Activated naive CD8-positive, alpha-beta T cell treated with anti-CD3 and anti-CD28 coated beads, Interleukin-2, amount 50 U/mL, for 24 hours (primary cell): ENCODE results near the gene MAD1L1.

Source experiments
- ATAC-seq: fragments of 150-1000 bp; cut with Tn5 transposase; one replicate; pipeline ENCODE4 v1.10.0; 2021
- DNase-seq: peaks from one replicate; pipeline ENCODE4 v3.0.0; 2021
- H3K27ac Mint-ChIP-seq: one replicate; pipeline ENCODE4 v1.8.0; 2021; ENCODE audit warnings: mild to moderate bottlenecking, mixed read lengths
- H3K27me3 Mint-ChIP-seq: one replicate; pipeline ENCODE4 v1.8.0; 2021; ENCODE audit warnings: mixed read lengths
- H3K36me3 Mint-ChIP-seq: one replicate; pipeline ENCODE4 v1.8.0; 2021; ENCODE audit warnings: low read depth, mixed read lengths
- H3K4me1 Mint-ChIP-seq: one replicate; pipeline ENCODE4 v1.8.0; 2021; ENCODE audit warnings: mixed read lengths
- H3K4me3 Mint-ChIP-seq: one replicate; pipeline ENCODE4 v1.8.0; 2021; ENCODE audit warnings: mild to moderate bottlenecking, moderate library complexity, mixed read lengths
- H3K9me3 Mint-ChIP-seq: one replicate; pipeline ENCODE4 v1.8.0; 2021; ENCODE audit warnings: mixed read lengths

The MAD1L1 gene

GRCh38 chr7:2199956-2200583, 32.7 kb downstream of the MAD1L1 start:
- Mint-ChIP-seq H3K4me1 (peaks cover 1% of the 10 kb centered on the region), H3K4me3 (no peak overlapping the region), H3K27ac (no peak overlapping the region), H3K27me3 (no peaks in the 10 kb centered on the region), H3K36me3 (peaks cover 28% of the 10 kb centered on the region), H3K9me3 (no peaks in the 10 kb centered on the region)
- no peak for ATAC-seq
- no peak for DNase-seq

GRCh38 chr7:2199528-2199927, 33.2 kb downstream of the MAD1L1 start:
- ATAC-seq (no peak), DNase-seq (no peak)
- Mint-ChIP-seq H3K4me1 (peaks cover 1% of the 10 kb centered on the region), H3K4me3 (no peak overlapping the region), H3K27ac (no peak overlapping the region), H3K36me3 (peaks cover 29% of the 10 kb centered on the region), H3K9me3 (no peaks in the 10 kb centered on the region), H3K27me3 (no peaks in the 10 kb centered on the region)

- Mint-ChIP-seq H3K27ac (no peak overlapping the region), H3K27me3 (no peaks in the 10 kb centered on the region), H3K9me3 (no peaks in the 10 kb centered on the region), H3K36me3 (peaks cover 29% of the 10 kb centered on the region), H3K4me1 (peaks cover 1% of the 10 kb centered on the region), H3K4me3 (no peak overlapping the region)
- ATAC-seq (no peak), DNase-seq (no peak)
Measured at GRCh38 chr7:2198760-2199159, 34.0 kb downstream of the MAD1L1 start.

- Mint-ChIP-seq H3K27ac (no peak overlapping the region), H3K27me3 (no peaks in the 10 kb centered on the region), H3K4me3 (no peak overlapping the region), H3K36me3 (peaks cover 29% of the 10 kb centered on the region), H3K9me3 (no peaks in the 10 kb centered on the region), H3K4me1 (peaks cover 1% of the 10 kb centered on the region)
- ATAC-seq (no peak), DNase-seq (no peak)
Measured at GRCh38 chr7:2198206-2198605, 34.5 kb downstream of the MAD1L1 start.

- no peaks in the 10 kb centered on the region for H3K27me3 Mint-ChIP-seq
- H3K27ac Mint-ChIP-seq, result no peak overlapping the region
- DNase-seq (no peak), ATAC-seq (no peak)
- H3K4me1 Mint-ChIP-seq, result peaks cover 1% of the 10 kb centered on the region
- no peak overlapping the region for H3K4me3 Mint-ChIP-seq
- H3K36me3 Mint-ChIP-seq, result peaks cover 29% of the 10 kb centered on the region
- no peaks in the 10 kb centered on the region for H3K9me3 Mint-ChIP-seq
Measured at GRCh38 chr7:2197436-2198155, 35.1 kb downstream of the MAD1L1 start.

- no peaks in the 10 kb centered on the region for H3K27me3 Mint-ChIP-seq
- no peak overlapping the region for H3K4me3 Mint-ChIP-seq
- peaks cover 1% of the 10 kb centered on the region for H3K4me1 Mint-ChIP-seq
- no peak overlapping the region for H3K27ac Mint-ChIP-seq
- peaks cover 31% of the 10 kb centered on the region for H3K36me3 Mint-ChIP-seq
- DNase-seq (no peak), ATAC-seq (no peak)
- no peaks in the 10 kb centered on the region for H3K9me3 Mint-ChIP-seq
Measured at GRCh38 chr7:2196381-2197378, 36.1 kb downstream of the MAD1L1 start.

GRCh38 chr7:2195400-2196246, 37.1 kb downstream of the MAD1L1 start:
- Mint-ChIP-seq H3K4me1 (peaks cover 1% of the 10 kb centered on the region), H3K27me3 (no peaks in the 10 kb centered on the region), H3K4me3 (no peak overlapping the region), H3K27ac (no peak overlapping the region), H3K36me3 (peaks cover 33% of the 10 kb centered on the region), H3K9me3 (no peaks in the 10 kb centered on the region)
- ATAC-seq (no peak), DNase-seq (no peak)

- DNase-seq (no peak), ATAC-seq (no peak)
- peaks cover 1% of the 10 kb centered on the region for H3K4me1 Mint-ChIP-seq
- H3K9me3 Mint-ChIP-seq, result peaks cover 9% of the 10 kb centered on the region
- no peak overlapping the region for H3K4me3 Mint-ChIP-seq
- H3K36me3 Mint-ChIP-seq, result peaks cover 50% of the 10 kb centered on the region
- no peak overlapping the region for H3K27ac Mint-ChIP-seq
- no peaks in the 10 kb centered on the region for H3K27me3 Mint-ChIP-seq
Measured at GRCh38 chr7:2193575-2194305, 39.0 kb downstream of the MAD1L1 start.

GRCh38 chr7:2192831-2193534, 39.8 kb downstream of the MAD1L1 start:
- H3K27ac Mint-ChIP-seq, result no peak overlapping the region
- H3K36me3 Mint-ChIP-seq, result peaks cover 57% of the 10 kb centered on the region
- ATAC-seq, result no peak
- no peak overlapping the region for H3K4me3 Mint-ChIP-seq
- peaks cover 9% of the 10 kb centered on the region for H3K9me3 Mint-ChIP-seq
- DNase-seq, result no peak
- no peaks in the 10 kb centered on the region for H3K27me3 Mint-ChIP-seq
- peaks cover 1% of the 10 kb centered on the region for H3K4me1 Mint-ChIP-seq

GRCh38 chr7:2191016-2191415, 41.7 kb downstream of the MAD1L1 start:
- H3K4me1 Mint-ChIP-seq, result no peaks in the 10 kb centered on the region
- no peak overlapping the region for H3K4me3 Mint-ChIP-seq
- peaks cover 41% of the 10 kb centered on the region for H3K36me3 Mint-ChIP-seq
- peaks cover 9% of the 10 kb centered on the region for H3K9me3 Mint-ChIP-seq
- no peak overlapping the region for H3K27ac Mint-ChIP-seq
- ATAC-seq (no peak), DNase-seq (no peak)
- H3K27me3 Mint-ChIP-seq, result no peaks in the 10 kb centered on the region

GRCh38 chr7:2190531-2190930, 42.2 kb downstream of the MAD1L1 start:
- Mint-ChIP-seq H3K27ac (no peak overlapping the region), H3K4me1 (no peaks in the 10 kb centered on the region), H3K27me3 (no peaks in the 10 kb centered on the region), H3K4me3 (no peak overlapping the region), H3K36me3 (peaks cover 37% of the 10 kb centered on the region), H3K9me3 (peaks cover 9% of the 10 kb centered on the region)
- DNase-seq (no peak), ATAC-seq (no peak)

GRCh38 chr7:2186166-2186565, 46.6 kb downstream of the MAD1L1 start:
- no peaks in the 10 kb centered on the region for H3K27me3 Mint-ChIP-seq
- H3K27ac Mint-ChIP-seq, result no peak overlapping the region
- ATAC-seq (no peak), DNase-seq (no peak)
- H3K36me3 Mint-ChIP-seq, result peaks cover 46% of the 10 kb centered on the region
- H3K9me3 Mint-ChIP-seq, result peaks cover 9% of the 10 kb centered on the region
- no peak overlapping the region for H3K4me3 Mint-ChIP-seq
- H3K4me1 Mint-ChIP-seq, result no peaks in the 10 kb centered on the region

GRCh38 chr7:2185715-2186114, 47.0 kb downstream of the MAD1L1 start:
- peaks cover 43% of the 10 kb centered on the region for H3K36me3 Mint-ChIP-seq

More at GRCh38 chr7:2185715-2186114, 47.0 kb downstream of the MAD1L1 start:
- no peaks in the 10 kb centered on the region for H3K4me1 Mint-ChIP-seq
- no peaks in the 10 kb centered on the region for H3K27me3 Mint-ChIP-seq
- no peak overlapping the region for H3K4me3 Mint-ChIP-seq
- ATAC-seq (no peak), DNase-seq (no peak)
- no peak overlapping the region for H3K27ac Mint-ChIP-seq
- H3K9me3 Mint-ChIP-seq, result peaks cover 9% of the 10 kb centered on the region
